ENCODE measurements around the gene TM2D3.

TM2D3 gene

DNA sequence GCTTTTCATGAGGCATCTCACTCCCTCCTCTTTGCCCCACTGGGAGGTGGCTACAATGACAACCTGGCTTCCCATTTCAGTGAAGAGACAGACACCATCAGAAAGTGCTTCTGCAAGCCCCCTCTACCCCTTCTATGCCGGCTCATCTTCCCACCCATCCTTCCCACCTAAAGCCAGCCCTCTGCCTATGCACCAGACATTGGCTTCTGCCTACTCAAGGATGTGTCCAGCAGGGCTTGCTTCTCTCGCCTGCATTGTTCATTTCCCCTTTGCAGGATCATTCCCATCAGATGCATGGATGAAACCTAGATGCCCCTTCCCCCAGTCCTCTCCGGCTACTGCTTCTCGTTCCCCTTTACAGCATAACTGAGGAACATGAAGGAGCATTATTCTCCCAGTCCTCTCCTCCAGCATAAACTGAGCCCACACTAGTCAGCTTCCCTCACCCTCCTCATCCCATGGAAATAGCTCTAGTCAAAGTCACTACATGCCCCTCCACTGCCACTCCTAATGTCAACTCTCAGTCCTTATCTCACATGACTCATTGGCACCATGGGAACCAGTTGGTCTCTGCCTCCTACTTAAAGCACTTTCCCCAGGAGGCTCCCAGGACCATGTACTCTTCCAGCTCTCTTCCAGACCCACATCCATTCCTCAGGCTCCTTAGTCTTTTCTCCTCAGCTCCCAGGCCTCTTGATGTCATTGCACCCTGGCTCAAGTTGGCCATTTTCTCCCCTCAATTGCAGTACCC is 47.9 kb downstream of the TM2D3 start:
- no peak for DNase-seq (ENCODE audit: low read depth in 2 of 2)

DNA sequence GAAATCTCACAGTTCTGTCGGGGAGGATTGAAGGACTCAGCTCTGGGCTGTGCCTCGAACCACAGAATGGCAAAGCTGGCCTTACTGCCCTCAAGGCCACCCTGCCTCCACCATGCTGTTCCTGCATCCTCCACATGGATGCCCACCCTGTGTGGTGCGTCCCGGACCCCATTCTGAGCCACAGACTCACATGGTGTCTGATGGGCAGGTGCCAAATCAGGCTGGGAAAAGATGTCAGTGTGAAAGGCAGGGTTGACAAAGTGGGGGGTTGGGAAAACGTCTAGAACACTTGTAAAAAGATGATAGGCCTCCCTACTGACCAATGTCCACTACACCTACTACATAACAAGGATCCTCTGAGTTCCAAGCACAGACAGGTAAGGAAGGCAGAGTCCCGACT is 49.4 kb downstream of the TM2D3 start:
- no peak for DNase-seq (ENCODE audit: low read depth in 2 of 2)

DNA sequence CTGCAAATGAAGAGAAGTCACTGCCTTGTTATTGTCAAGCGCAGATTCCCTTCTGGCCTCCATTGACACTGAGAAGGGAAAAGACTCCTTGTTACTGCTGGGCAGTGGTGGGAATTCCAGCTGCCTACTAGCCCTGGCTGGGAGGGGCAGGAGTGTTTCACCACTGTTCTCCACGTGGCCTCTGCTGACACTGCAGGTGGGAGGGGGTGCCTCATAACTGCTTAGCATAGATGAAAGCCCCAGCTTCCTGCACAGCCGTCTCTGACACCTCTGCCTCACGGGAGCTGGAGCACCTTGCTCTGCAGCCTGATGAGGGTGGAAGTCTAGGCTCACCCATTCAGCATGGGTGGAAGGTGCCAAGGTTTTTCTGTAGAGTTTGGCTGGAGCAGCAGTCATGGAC is 52.1 kb downstream of the TM2D3 start:
- DNase-seq (ENCODE audit: low read depth in 2 of 2) = no peak

DNA sequence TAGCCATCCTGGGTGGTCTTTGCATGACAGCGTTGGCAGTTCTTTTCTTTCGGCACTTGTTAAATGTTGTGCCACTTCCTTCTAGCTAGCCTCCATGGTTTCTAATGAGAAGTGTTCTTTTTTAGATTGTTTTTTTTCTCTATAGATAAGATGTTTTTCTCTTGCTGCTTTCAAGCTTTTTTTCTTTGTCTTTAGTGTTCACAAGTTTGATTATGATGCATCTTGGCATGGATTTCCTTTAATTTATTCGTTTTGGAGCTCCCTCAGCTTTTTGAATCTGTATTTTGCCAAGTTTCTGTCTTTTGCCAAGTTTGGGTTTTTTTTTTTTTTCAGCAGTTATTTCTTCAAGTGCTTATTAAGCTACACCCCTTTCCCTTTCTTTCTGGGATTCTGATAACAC is 53.1 kb downstream of the TM2D3 start:
- no peak for DNase-seq (ENCODE audit: low read depth in 2 of 2)

DNA sequence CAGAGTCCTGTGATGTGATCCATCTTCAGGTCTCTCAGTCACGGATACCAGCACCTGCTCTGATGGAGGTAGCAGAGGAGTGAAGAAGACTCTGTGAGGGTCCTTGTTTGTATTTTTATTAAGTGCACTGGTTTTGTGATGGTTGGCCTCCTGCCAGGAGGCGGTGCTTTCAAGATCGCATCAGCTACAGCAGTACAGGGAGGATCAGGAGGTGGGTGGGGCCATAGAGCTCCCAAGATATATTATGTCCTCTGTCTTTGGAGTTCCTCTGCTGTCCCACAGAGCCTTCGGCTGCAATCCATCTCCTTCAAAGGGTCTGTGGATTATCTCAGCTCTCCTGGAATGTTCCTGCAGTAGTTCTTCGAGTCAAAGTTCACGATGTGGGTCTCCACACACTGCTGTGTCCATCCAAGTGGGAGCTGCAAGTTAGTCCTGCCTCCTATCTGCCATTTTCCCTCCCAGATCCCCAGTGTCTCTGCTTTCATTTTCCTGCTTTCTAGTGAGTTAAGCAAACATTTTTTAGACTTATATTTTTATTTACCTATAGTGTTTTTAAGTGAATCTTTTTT is 54.7 kb downstream of the TM2D3 start:
- no peak for DNase-seq (ENCODE audit: low read depth in 2 of 2)

DNA sequence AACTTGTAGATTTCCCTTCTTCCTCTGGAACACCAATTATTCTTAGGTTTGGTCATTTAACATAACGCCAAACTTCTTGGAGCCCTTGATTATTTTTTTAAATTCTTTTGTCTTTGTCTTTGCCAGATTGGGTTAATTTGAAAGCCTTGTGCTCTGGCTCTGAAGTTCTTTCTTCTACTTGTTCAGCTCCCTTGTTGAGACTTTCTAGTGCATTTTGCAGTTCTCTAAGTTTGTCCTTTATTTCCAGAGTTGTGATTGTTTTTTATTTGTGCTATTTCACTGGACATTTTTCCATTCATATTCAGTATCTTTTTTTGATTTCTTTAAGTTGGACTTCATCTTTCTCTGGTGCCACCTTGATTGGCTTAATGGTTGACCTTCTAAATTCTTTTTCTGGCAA is 55.5 kb downstream of the TM2D3 start:
- DNase-seq (ENCODE audit: low read depth in 2 of 2) = no peak
